ENCODE measurements around the gene LAX1.
"Not testable (repeated sequence)": the region's sequence is repeated elsewhere in the genome, so short reads cannot be mapped to it uniquely, and the experiment has no call there.

The LAX1 gene, protein sequence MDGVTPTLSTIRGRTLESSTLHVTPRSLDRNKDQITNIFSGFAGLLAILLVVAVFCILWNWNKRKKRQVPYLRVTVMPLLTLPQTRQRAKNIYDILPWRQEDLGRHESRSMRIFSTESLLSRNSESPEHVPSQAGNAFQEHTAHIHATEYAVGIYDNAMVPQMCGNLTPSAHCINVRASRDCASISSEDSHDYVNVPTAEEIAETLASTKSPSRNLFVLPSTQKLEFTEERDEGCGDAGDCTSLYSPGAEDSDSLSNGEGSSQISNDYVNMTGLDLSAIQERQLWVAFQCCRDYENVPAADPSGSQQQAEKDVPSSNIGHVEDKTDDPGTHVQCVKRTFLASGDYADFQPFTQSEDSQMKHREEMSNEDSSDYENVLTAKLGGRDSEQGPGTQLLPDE

DNA sequence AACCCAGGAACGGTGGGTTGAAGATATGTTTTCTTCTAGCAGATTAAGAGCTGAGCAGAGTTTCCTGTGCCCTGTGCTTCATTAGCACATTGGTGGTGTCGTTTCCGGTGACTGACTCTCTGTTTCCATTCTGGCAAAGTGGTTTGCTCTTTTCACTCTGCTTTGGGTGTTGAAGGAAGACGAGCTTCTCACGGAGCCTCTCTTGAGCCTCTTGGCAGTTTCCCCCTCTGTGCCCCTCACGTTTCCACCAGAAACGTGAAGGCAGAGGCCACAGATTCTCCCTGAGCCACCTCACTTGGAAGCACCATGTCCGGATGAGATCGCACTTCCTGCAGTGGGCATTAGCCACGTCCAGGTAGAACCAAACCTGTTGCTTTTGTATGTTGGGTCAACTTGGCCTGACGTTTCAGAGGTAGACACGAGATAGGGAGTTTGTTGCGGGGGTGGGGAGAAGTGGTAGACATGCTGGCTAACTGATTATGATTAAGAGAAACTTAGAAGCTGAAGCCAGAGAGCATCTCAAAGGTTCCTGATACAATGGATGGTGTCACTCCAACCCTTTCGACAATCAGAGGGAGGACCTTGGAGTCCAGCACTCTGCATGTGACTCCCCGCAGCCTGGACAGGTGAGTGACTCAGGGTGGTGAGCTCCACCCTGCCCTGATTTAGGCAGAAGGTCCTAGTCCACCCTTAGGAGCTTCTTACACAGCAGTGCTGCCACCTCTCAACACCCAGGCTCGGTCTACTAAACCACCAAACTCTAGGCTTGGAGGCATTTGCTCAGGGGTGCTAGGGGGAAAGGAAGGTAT is at the start of gene LAX1:
TSS of gene LAX1 (plus strand) at position 155 of the 809 bp plus-strand sequence. CDS start at position 538, 383 bp downstream.
- no peak for DNase-seq (ENCODE audit: low spot score)

DNA sequence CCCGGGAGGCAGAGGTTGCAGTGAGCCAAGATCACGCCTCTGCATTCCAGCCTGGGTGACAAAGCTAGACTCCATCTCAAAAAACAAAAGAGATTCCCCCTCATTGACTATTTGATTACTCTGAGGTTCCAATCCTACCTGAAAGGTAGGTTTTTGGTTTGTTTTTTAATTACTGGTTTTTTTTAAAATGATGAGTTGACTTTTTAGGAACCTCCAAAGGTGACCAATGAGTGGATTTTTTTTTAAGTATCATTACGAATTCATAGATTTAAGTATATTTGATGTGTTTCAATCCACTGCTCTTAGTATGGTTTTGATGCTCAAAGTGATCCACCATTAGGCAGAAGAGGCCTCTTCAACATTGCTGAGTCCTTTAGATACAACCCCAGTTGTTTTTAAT is 47.9 kb upstream of the LAX1 start:
- DNase-seq (ENCODE audit: low spot score), result no peak

DNA sequence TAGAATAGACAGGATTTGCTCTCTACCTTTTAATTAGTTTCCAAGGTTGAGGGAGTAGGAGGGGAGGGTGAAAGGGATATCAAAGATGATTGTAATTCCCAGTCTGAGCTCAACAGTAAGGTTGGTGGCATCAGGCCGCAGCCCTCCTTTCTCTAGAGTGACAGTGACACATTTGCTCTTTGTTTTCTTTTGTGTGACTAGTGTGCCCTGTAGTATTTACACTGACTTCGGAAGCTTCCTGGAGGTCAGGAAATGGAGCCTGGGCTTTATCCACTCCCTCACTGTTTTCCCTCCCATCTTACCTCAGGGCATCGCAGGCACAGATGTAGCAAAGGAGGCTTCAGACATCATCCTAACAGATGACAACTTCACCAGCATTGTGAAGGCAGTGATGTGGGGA is 44.7 kb upstream of the LAX1 start:
- no peak for DNase-seq (ENCODE audit: low spot score)

DNA sequence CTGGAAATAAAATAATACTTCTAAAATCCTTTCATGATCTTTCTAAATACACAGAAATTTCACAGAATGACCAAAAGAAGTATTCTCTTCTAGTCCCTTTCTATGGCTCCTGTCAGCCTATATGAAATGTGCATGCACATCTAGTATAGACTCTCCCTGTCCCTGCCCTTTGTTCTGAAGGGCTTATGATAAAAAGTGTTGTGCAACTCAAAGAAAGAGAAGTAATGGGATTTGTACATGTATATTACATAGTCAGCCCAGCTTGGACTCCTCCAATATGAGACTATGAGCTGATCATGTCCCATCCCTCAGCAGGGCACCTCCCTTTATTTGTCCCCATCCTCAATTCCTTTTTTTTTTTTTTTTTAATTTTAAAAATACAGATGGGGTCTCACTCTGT is 42.1 kb upstream of the LAX1 start:
- no peak for DNase-seq (ENCODE audit: low spot score)

DNA sequence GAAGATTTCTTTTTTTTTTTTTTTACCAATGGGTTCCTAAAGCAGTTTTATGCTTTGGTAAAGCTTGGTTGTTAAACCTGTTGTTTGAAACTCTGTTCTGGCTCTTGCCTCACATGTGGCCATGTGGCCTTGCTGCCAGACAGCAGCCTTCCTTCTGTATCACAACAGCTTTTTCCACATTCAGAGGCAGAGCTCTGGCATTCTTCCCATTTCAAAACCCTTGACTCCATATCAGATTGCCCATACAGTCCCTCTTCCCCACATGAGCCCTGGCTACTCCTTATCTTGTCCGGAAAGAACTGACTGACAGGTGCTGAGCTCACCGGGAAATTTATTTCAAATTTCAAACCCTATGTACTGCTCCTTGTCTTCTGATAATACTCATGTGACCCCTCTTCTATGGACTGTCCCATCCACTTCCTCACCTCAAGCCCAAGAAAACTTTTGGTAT is 38.5 kb upstream of the LAX1 start:
- DNase-seq (ENCODE audit: low spot score), result no peak

DNA sequence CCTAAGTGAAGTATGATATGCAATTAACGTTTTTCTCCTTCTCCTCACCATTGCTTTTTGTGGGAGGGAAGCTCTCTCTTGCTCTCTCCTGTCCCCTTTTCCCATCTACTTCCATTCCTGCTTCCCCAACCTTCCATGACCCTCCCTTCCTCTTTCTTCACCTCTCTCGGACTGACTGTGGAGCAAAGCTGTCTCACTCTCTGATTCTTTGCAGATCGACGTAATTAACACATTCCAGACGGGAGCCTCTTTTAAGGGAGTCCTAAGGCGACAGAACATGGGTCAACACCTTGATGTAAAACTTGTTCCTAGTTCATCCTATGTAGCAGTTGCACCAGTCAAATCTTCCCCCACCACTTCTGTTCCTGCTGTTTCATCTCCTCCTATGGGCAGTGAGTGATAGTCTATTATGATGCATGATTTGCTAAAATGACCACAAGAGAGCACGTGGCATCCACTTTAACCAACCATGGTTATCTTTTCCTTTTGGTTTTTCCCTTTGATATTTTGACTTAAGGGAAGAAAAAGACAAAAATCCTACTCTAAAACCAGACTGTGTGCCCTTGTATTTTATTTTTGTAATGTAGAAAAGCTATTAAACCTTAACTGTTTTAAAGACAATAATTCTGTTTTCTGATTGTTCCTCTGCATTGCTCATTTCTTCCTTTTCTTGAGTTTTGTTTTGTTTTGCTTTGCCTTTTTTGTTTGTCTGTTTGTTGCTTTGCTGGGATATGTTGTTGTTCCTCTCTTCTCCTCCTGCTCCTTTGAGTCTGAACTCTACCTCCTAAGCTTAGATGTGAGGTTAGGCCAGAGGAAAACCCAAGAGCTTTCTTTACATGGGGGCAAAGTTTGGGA is 31.7 kb upstream of the LAX1 start:
- DNase-seq (ENCODE audit: low spot score), result no peak

DNA sequence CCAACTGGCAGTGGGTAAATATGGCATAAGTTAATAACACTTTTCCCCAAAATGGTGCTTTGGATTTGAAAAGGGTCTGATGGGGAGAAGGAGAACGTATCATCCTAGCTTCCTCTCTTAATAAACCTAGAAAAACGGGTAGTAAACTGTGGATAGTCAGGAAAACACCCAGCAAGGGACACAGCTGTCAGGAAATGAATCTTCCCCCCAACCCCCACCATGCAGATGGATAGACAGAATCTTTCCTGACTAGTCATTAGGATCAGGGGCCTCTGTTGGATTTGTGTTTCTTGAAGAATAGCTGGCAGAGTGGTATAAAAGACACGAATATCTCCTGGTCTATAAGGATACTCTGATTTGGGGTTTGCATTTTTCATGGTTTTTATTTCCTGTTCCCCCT is 22.5 kb upstream of the LAX1 start:
- no peak for DNase-seq (ENCODE audit: low spot score)

DNA sequence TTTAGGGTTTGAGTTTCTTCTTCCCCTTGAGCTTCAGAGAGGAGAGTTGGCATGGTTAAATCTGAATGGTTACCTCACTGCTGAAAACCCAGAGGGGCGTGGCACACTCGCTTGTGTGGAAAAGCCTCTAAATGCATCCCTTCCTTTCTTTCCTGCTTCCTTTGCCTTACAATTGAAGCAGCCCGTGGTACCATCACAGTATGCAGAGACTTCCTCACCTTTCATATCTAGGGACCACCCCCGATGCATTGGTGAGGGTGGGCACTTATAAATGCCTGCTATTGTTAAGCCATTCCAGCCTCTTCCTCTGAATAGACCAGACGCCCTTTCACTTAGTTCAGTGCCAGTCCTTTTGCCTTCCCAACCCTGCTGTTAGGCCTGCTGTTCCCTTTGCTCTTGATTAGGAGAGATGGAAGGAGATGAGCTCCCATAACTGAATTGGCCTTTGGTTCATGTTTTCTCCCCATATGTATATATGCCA is 21.9 kb upstream of the LAX1 start:
- no peak for DNase-seq (ENCODE audit: low spot score)

DNA sequence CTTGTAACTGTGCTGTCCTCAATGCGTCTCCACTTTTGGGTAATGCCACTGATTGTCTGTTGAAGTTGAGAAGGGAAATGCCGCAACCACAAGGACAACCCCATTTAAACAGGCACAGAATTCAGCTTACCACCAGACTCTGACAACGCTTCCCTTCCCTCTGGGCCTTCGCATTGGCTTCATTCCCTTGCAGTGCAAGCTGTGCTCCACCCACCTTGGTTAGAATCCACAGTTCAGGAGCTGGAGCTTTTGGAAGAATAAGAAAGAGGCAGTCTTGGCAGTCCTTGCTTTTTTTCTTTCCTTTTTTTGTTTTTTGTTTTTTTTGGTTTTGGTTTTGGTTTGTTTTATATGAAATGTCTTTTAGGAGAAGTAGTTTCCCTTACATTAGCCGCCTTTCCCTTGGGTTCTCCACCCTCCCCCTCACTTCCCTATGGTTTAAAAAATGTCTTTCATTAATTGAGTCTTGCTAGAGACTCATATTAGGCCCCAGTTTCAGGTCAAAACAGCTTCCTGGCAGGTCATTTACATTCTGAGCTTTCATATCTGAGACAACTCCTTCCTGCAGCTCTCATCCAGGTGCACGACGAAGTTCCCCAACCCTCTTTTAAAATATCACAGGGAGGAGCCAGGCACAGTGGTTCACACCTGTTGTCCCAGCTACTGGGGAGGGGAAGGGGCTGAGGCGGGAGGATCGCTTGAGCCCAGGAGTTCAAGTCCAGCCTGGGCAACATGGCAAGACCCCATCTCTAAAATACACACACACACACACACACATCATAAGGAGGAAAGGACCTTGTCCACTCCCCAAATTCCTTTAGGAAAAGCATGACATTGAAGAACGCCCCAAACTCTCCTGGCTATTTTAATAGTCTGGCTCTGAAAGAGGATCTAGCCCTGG is 20.7 kb upstream of the LAX1 start:
- peak; percentile 74 for DNase-seq (ENCODE audit: low spot score)

DNA sequence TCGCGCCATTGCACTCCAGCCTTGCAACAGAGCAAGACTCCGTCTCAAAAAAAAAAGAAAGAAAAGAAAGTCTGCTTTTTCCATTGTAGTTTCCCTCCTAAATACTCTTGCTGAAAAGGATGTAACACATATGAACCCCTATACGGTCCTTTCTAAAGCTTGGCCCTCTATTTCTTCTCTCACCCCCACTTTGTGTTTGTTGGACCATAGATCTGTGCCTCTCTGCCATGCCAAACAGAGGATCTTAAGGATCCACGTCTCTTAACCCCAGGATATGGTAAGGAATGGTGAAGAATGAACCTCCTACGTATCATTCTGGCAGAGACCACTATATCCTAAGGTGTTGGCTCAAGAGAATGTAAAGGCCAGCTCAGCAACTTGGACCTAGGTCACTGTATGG is 18.7 kb upstream of the LAX1 start:
- no peak for DNase-seq (ENCODE audit: low spot score)

DNA sequence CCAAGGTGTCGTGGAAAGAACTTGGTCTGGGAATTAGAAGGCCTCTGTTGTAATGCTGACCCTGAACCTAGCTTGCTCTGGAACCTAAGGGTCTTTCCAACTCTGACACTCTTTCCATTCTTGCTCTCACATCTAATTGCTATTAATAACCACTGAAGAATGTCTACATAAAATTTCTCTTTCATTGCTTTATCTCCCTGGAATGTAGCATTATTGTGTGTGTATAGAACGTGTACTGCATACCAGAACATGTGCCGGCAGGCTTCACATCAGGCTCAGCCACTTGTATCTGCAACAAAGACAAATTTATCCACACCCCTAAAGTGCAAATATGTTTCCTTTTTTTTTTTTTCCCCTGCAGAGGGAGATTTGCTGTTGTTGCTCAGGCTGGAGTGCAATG is 13.9 kb upstream of the LAX1 start:
- DNase-seq (ENCODE audit: low spot score), result no peak

DNA sequence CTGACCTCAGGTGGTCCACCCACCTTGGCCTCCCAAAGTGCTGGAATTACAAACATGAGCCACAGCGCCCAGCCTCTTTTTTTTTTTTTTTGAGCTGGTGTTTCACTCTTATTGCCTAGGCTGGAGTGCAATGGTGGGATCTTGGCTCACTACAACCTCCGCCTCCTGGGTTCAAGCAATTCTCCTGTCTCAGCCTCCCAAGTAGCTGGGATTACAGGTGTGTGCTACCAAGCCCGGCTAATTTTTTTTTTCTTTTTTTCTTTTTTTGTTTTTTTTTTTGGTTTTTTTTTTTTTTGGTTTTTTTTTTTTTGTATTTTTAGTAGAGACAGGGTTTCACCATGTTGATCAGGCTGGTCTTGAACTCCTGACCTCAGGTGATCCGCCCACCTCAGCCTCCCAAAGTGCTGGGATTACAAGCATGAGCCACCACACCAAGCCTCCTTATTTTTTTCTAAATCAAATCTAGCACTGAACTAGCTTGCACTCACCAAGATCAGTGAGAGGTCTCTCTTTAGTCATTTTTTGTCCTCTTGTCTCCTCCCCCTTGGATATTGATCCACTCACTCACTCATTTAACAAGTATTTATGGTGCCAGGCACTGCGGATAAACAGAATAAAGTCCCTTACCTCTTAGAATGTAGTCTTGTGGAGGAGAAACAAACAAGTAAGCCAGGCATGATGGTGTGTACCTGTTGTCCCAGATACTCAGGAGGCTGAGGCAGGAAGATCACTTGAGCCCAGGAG is 13.2 kb upstream of the LAX1 start:
- DNase-seq (ENCODE audit: low spot score), result not testable (repeated sequence)

DNA sequence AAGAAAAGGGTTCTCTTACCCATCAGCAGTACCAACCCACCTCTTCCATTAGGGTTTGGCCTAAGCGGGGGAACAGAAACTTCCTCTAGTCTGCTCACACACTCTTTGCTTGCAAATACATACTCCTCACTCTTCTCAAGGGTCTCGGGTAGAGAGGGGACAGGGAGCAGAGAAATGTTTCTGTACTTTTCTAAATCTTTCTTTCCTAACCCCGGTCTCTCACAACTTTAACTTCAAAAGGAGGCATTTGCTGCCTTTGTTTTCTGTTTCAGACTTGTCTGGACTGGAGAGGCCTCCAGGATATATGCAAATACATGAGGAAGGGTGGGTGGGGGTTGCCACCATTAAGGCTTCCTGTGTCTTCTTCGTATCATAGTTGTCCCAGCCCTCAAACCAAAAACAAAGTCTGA is 10.5 kb upstream of the LAX1 start:
- no peak for DNase-seq (ENCODE audit: low spot score)

DNA sequence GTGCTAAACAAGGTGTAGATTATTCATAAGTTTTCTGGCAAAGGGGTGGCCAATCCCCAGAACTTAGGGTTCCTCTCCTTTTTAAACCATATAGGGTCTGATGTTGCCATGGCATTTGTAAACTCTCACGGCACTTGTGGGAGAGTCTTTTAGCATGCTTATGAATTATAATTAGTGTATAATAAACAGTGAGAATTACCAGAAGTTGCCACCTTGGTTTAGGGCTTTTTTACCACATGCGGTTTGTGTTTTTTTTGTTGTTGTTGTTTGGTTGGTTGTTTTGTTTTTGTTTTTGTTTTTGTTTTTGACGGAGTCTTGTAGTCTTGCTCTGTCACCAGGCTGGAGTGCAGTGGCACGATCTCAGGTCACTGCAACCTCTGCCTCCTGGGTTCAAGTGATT is 8.9 kb upstream of the LAX1 start:
- no peak for DNase-seq (ENCODE audit: low spot score)

DNA sequence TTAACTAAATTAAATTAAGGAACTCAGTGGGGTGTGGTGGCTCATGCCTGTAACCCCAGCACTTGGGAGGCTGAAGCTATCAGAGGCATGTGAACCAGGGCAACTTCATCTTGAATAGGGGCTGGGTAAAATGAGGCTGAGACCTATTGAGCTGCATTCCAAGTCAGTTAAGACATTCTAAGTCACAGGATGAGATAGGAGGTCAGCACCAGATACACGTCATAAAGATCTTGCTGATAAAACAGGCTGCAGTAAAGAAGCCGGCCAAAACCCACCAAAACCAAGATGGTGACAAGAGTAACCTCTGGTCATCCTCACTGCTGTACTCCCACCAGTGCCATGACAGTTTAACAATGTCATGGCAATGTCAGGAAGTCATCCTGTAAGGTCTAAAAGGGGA is 6.2 kb upstream of the LAX1 start:
- DNase-seq (ENCODE audit: low spot score), result not testable (repeated sequence)

DNA sequence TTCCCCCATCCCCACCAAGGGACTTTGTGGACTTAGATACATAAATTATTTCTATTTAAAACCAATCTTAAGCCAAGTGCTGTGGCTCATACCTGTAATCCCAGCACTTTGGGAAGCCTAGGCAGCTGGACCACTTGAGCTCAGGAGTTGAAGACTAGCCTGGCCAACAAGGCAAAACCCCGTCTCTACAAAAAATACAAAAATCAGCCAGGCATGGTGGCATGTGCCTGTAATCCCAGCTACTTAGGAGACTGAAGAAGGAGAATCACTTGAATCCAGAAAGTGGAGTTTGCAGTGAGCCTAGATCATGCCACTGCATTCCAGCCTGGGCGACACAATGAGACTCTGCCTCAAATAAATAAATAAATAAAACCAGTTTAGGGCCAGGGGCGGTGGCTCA is 4.5 kb upstream of the LAX1 start:
- DNase-seq (ENCODE audit: low spot score), result no peak

DNA sequence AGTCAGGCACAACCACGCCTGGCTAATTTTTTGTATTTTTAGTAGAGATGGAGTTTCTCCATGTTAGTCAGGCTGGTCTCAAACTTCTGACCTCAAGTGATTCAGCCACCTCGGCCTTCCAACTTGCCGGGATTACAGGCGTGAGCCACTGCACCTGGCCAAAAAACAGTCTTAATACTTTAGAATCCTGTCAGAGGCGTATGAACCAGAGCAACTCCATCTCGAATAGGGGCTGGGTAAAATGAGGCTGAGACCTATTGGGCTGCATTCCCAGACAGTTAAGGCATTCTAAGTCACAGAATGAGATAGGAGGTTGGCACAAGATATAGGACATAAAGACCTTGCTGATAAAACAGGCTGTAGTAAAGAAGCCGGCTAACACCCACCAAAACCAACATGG is 3.0 kb upstream of the LAX1 start:
- not testable (repeated sequence) for DNase-seq (ENCODE audit: low spot score)

DNA sequence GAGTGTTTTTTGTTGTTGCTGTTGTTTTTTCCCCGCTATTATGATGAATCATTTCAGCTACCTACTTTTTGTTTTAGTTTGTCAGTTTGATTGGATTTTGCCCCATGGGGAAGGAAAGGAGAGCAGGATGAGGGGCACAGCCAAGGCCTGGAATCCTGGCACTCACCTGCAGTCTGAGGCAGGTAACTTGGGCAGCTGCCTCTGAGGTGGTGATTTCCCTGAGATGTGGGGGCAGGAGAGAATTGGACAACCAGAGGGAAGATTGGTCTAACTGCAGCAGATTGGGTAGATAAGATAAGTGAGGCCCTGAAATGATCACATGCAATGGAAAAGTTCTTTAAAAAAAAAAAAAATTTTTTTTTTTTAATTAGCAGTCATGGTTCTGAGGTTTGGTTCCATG is 1.5 kb upstream of the LAX1 start:
- DNase-seq (ENCODE audit: low spot score), result no peak

DNA sequence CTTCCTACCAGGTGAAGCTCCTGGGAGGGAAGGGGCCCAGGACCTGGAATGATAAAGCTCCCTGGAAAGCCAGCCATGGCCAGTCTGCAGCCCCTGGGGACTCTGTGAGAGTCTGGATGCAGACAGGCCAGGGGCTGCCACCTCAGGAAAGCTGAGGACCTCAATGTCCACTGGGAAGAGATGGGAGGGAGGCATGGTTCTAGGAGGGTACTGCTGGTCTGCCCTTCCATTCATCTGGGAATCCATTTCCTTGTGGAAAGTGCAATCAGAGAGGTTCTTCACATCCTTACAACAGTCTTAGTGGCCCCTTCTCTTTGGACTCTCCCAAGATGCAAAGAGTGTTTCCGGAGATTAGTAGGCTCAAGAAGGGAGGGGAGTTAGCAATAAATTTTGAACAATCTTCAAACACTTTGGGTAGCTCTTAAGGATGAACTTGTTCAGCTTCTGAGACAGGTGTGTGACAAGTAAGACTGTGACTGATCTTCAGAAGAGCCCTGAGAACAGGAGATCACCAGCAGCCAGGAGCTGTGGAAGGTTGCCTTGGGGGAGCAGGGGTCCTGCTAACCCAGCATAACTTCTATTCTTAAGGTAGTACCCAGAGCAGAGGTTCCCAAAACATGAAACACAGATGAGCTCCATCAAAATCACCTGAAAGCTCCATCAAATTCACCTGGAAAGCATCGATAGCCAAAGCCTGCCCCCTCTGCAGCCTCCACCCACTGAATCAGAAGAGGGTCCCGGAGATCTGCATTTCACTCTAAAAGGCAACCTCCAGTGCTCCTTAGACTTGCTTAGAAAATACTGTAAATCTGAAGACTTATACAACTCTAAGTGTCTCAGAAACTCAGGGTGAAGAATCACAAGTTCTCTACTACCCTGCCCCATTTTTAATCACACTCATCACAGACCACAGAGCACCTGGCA is 616 bp upstream of the LAX1 start:
- no peak for DNase-seq (ENCODE audit: low spot score)

Data from left forelimb (tissue), 1 donor.